Gastrocnemius medialis (tissue), 4 donors: ENCODE results near the gene SPATA13.

ENCODE experiments used
- POLR2A ChIP-seq, 2 donors: fragments of 450-650 bp; IDR thresholded peaks; one replicate each; pipeline ENCODE4 v1.6.1; 2017; ENCODE audit warnings: antibody characterized with exemption in 2 of 2, mild to moderate bottlenecking in 2 of 2, moderate library complexity in 2 of 2
- TF ChIP-seq, protein P1 (sequence below), 5 experiments: fragments of 450-650 bp in 3 of 5; fragments of 200-600 bp in 2 of 5; sonication (generic) in 2 of 5; IDR thresholded peaks in 4 of 5; conservative IDR thresholded peaks in 1 of 5; 1 replicate in 4 of 5; 2 replicates in 1 of 5; pipeline ENCODE4 v1.5.1; 2016 to 2019; ENCODE audit warnings: antibody characterized with exemption in 5 of 5, mild to moderate bottlenecking in 3 of 5, moderate library complexity in 3 of 5

DNA sequence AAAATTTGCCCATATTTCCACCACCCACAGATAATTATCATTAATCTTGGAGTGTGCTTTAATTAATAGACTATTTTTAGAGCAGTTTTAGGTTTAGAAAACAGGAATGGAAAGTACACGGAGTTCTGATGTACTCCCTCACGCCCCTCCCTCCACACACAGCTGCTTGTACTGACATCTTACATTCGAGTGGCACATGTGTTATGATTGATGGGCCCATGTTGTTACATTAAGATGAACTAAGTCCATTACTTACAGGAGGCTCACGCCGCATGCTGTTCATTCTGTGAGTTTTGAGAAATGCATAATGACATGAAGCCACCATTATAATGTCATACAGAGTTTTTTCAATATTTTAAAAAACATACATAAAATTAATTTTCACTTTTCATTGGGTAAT is 1.2 kb upstream of the SPATA13 start:
- TF ChIP-seq, protein P1, sequence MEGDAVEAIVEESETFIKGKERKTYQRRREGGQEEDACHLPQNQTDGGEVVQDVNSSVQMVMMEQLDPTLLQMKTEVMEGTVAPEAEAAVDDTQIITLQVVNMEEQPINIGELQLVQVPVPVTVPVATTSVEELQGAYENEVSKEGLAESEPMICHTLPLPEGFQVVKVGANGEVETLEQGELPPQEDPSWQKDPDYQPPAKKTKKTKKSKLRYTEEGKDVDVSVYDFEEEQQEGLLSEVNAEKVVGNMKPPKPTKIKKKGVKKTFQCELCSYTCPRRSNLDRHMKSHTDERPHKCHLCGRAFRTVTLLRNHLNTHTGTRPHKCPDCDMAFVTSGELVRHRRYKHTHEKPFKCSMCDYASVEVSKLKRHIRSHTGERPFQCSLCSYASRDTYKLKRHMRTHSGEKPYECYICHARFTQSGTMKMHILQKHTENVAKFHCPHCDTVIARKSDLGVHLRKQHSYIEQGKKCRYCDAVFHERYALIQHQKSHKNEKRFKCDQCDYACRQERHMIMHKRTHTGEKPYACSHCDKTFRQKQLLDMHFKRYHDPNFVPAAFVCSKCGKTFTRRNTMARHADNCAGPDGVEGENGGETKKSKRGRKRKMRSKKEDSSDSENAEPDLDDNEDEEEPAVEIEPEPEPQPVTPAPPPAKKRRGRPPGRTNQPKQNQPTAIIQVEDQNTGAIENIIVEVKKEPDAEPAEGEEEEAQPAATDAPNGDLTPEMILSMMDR (IDR thresholded peaks at IDR 0.05 in 4 of 5, conservative IDR thresholded peaks at IDR 0.05 in 1 of 5), result no peak
- no peak for TF ChIP-seq POLR2A (IDR thresholded peaks at IDR 0.05)
